ENCODE results near the gene KIRREL2. TPM values are rescaled to one million over a fixed set of nuclear protein-coding genes. Genes with fewer than 3 reads are reported as not detected.
A peak's percentile ranks its signal among the peaks of the same experiment; 100 is the strongest.

The KIRREL2 gene
- total RNA-seq, 1 donor from 2014 or later = 100.0 TPM

GRCh38 chr19:35895911-35896642, 39.4 kb downstream of the KIRREL2 start:
- peaks cover 5% of the 10 kb centered on the region for H3K4me1 Mint-ChIP-seq (ENCODE audit: low read depth)
- no peaks in the 10 kb centered on the region for H3K9me3 Mint-ChIP-seq (ENCODE audit: low read depth)
- H3K36me3 Mint-ChIP-seq (ENCODE audit: insufficient read depth) = no peaks in the 10 kb centered on the region
- H3K27me3 Mint-ChIP-seq = no peaks in the 10 kb centered on the region
- DNase-seq (ENCODE audit: low spot score, unreplicated experiment) = no peak
- H3K27ac Mint-ChIP-seq = no peak overlapping the region
- no peak overlapping the region for H3K4me3 Mint-ChIP-seq (ENCODE audit: low read depth)
- TF ChIP-seq CTCF (IDR thresholded peaks at IDR 0.05; ENCODE audit: unreplicated experiment) = no peak

- no peak overlapping the region for H3K4me3 Mint-ChIP-seq (ENCODE audit: low read depth)
- no peaks in the 10 kb centered on the region for H3K9me3 Mint-ChIP-seq (ENCODE audit: low read depth)
- H3K4me1 Mint-ChIP-seq (ENCODE audit: low read depth) = peaks cover 6% of the 10 kb centered on the region
- no peak for TF ChIP-seq CTCF (IDR thresholded peaks at IDR 0.05; ENCODE audit: unreplicated experiment)
- H3K27ac Mint-ChIP-seq = no peak overlapping the region
- no peaks in the 10 kb centered on the region for H3K36me3 Mint-ChIP-seq (ENCODE audit: insufficient read depth)
- H3K27me3 Mint-ChIP-seq = peaks cover under 1% of the 10 kb centered on the region
- DNase-seq (ENCODE audit: low spot score, unreplicated experiment) = no peak
Observed at GRCh38 chr19:35896643-35897040, 39.9 kb downstream of the KIRREL2 start.

DNA sequence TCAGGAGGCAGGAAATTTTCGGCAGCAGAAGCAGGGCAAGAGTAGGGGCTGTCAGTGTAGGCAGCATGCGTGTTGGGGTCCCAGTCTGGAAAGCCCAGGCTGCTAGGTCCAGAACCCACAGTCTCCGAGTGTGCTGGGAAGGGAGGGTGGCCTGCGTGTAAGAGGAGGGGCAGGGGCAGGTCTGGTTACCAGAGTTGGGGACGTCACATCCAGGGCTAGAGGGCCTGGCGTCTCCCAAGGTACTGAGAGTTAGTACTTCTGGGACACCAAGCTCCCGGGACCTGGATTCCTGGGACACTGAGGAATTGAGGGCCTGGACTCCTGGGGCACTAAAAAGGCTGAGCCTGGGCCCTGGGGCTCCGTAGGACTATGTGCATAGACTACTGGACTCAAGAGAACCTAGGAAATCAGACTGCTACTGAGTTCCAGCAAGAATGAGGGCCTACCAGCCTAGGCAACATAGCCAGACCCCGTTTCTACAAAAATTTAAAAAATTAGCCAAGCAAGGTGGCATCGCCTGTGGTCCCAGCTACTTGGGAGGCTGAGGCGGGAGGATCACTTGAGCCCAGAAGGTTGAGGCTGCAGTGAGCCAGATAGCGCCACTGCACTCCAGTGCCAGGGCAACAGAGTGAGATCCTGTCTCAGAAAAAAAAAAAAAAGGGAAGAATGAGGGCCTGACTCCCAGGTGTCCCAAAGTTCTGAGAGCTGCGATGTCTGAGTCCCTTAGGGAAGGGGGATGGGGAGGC, 41.2 kb downstream of the KIRREL2 start:
- no peak for TF ChIP-seq CTCF (IDR thresholded peaks at IDR 0.05; ENCODE audit: unreplicated experiment)
- peaks cover 13% of the 10 kb centered on the region for H3K27me3 Mint-ChIP-seq
- no peaks in the 10 kb centered on the region for H3K36me3 Mint-ChIP-seq (ENCODE audit: insufficient read depth)
- no peaks in the 10 kb centered on the region for H3K9me3 Mint-ChIP-seq (ENCODE audit: low read depth)
- peak overlapping the region; percentile 53 for H3K4me3 Mint-ChIP-seq (ENCODE audit: low read depth)
- peaks cover 10% of the 10 kb centered on the region for H3K4me1 Mint-ChIP-seq (ENCODE audit: low read depth)
- no peak for DNase-seq (ENCODE audit: low spot score, unreplicated experiment)
- no peak overlapping the region for H3K27ac Mint-ChIP-seq

DNA sequence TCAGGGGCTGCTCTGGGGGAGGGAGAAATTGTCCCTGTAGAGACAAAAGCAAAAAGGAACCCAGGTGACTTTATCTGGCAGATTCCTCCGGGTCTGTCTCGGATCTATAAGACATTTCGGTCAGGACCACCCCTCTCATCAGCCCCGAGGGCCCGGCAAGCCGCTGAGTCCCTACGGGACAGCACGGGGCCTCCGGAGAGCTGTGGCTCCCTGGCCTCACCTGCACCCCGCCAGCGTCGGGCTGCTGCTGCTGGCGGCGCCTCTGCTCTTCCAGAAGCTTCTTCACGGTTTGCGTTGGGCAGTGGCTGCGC, 41.7 kb downstream of the KIRREL2 start:
- Mint-ChIP-seq H3K36me3 (ENCODE audit: insufficient read depth) (no peaks in the 10 kb centered on the region), H3K9me3 (ENCODE audit: low read depth) (no peaks in the 10 kb centered on the region), H3K4me1 (ENCODE audit: low read depth) (peaks cover 13% of the 10 kb centered on the region), H3K27ac (no peak overlapping the region), H3K4me3 (ENCODE audit: low read depth) (peak overlapping the region; percentile 88), H3K27me3 (peaks cover 19% of the 10 kb centered on the region)
- TF ChIP-seq CTCF (IDR thresholded peaks at IDR 0.05; ENCODE audit: unreplicated experiment) = no peak
- DNase-seq (ENCODE audit: low spot score, unreplicated experiment) = no peak

- Mint-ChIP-seq H3K9me3 (ENCODE audit: low read depth) (no peaks in the 10 kb centered on the region), H3K4me1 (ENCODE audit: low read depth) (peaks cover 15% of the 10 kb centered on the region), H3K27ac (peak overlapping the region; percentile 84), H3K4me3 (ENCODE audit: low read depth) (peak overlapping the region; percentile 88), H3K27me3 (peaks cover 22% of the 10 kb centered on the region), H3K36me3 (ENCODE audit: insufficient read depth) (no peaks in the 10 kb centered on the region)
- peak; percentile 29 for DNase-seq (ENCODE audit: low spot score, unreplicated experiment)
- no peak for TF ChIP-seq CTCF (IDR thresholded peaks at IDR 0.05; ENCODE audit: unreplicated experiment)
Observed at GRCh38 chr19:35899547-35900214, 43.0 kb downstream of the KIRREL2 start.
